PFSK-1 (cell line): ENCODE results near the gene IFRD2.

ENCODE experiments used
- POLR2AphosphoS5 ChIP-seq: IDR thresholded peaks from 2 replicates; pipeline ENCODE4 v1.6.1; 2012; ENCODE audit warnings: low read depth, mild to moderate bottlenecking, control low read depth, low read length, moderate library complexity
- SIN3A ChIP-seq: IDR thresholded peaks from 2 replicates; pipeline ENCODE4 v1.6.1; 2012; ENCODE audit warnings: mild to moderate bottlenecking, low read length, moderate library complexity, borderline replicate concordance; ENCODE audit not compliant: insufficient read depth
- TF ChIP-seq, protein P1 (sequence below), 2 experiments: IDR thresholded peaks; 2 replicates each; pipeline versions ENCODE4 v1.6.1 to v1.8.0; 2011 to 2012; ENCODE audit warnings: low read depth in 2 of 2, low read length in 2 of 2, control low read depth in 1 of 2, inconsistent platforms in 1 of 2, mild to moderate bottlenecking in 1 of 2, moderate library complexity in 1 of 2; ENCODE audit not compliant: insufficient read depth in 1 of 2

GRCh38 chr3:50264964-50265485 lies 27.2 kb downstream of the IFRD2 start:
- TF ChIP-seq, protein P1, sequence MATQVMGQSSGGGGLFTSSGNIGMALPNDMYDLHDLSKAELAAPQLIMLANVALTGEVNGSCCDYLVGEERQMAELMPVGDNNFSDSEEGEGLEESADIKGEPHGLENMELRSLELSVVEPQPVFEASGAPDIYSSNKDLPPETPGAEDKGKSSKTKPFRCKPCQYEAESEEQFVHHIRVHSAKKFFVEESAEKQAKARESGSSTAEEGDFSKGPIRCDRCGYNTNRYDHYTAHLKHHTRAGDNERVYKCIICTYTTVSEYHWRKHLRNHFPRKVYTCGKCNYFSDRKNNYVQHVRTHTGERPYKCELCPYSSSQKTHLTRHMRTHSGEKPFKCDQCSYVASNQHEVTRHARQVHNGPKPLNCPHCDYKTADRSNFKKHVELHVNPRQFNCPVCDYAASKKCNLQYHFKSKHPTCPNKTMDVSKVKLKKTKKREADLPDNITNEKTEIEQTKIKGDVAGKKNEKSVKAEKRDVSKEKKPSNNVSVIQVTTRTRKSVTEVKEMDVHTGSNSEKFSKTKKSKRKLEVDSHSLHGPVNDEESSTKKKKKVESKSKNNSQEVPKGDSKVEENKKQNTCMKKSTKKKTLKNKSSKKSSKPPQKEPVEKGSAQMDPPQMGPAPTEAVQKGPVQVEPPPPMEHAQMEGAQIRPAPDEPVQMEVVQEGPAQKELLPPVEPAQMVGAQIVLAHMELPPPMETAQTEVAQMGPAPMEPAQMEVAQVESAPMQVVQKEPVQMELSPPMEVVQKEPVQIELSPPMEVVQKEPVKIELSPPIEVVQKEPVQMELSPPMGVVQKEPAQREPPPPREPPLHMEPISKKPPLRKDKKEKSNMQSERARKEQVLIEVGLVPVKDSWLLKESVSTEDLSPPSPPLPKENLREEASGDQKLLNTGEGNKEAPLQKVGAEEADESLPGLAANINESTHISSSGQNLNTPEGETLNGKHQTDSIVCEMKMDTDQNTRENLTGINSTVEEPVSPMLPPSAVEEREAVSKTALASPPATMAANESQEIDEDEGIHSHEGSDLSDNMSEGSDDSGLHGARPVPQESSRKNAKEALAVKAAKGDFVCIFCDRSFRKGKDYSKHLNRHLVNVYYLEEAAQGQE (IDR thresholded peaks at IDR 0.05; ENCODE audit: insufficient read depth in 1 of 2, low read depth in 2 of 2, low read length in 2 of 2): no peak
- TF ChIP-seq POLR2AphosphoS5 (no peak), SIN3A (no peak)
